WTC11 (cell line): ENCODE results near the gene ITLN2. TPM values are rescaled to one million over a fixed set of nuclear protein-coding genes. Genes with fewer than 3 reads are reported as not detected.

Source experiments
- ATAC-seq: fragments of 200-7000 bp; cut with Tn5 transposase; 2 replicates; pipeline ENCODE4 v1.10.0; 2021; ENCODE audit warnings: mild to moderate bottlenecking, moderate library complexity
- CTCF ChIA-PET: fragments of 300-600 bp; sonication (Branson Sonifier 250); formaldehyde crosslinking; loops from one replicate; lab custom pipeline; 2021; ENCODE audit warnings: antibody characterized with exemption; lab: Charles Lee
- POLR2A ChIA-PET: fragments of 350-600 bp; sonication (Branson Sonifier 250); formaldehyde crosslinking; loops from one replicate; lab custom pipeline; 2021; ENCODE audit warnings: antibody characterized with exemption; lab: Charles Lee
- DNase-seq: peaks from one replicate; pipeline ENCODE4 v3.0.0; 2021; ENCODE audit warnings: low spot score
- H3K27ac Mint-ChIP-seq: 2 replicates; pipeline ENCODE4 v1.8.0; 2021; ENCODE audit warnings: mixed read lengths
- H3K27me3 Mint-ChIP-seq: 2 replicates; pipeline ENCODE4 v1.8.0; 2021; ENCODE audit warnings: low read depth, mild to moderate bottlenecking, moderate library complexity, mixed read lengths
- H3K36me3 Mint-ChIP-seq: 2 replicates; pipeline ENCODE4 v1.8.0; 2021; ENCODE audit warnings: mixed read lengths
- H3K4me1 Mint-ChIP-seq: 2 replicates; pipeline ENCODE4 v1.8.0; 2022; ENCODE audit warnings: mixed read lengths
- H3K4me3 Mint-ChIP-seq: 2 replicates; pipeline ENCODE4 v1.8.0; 2021; ENCODE audit warnings: mild to moderate bottlenecking, moderate library complexity, mixed read lengths
- H3K9me3 Mint-ChIP-seq: 2 replicates; pipeline ENCODE4 v1.8.0; 2021; ENCODE audit warnings: mixed read lengths
- CREB1 ChIP-seq: sonication (generic); formaldehyde crosslinking; IDR thresholded peaks from 2 replicates; pipeline ENCODE4 v1.8.0; 2023; ENCODE audit warnings: mild to moderate bottlenecking, missing genetic modification reagents
- FOXJ3 ChIP-seq: sonication (generic); formaldehyde crosslinking; IDR thresholded peaks from 2 replicates; pipeline ENCODE4 v1.9.0; 2021; ENCODE audit warnings: missing genetic modification reagents, mild to moderate bottlenecking, borderline replicate concordance
- GABPB1 ChIP-seq: sonication (generic); formaldehyde crosslinking; IDR thresholded peaks from 2 replicates; pipeline ENCODE4 v1.8.1; 2023; ENCODE audit warnings: mild to moderate bottlenecking, missing genetic modification reagents
- JAZF1 ChIP-seq: fragments of 250-450 bp; sonication (Bioruptor Pico); IDR thresholded peaks from 2 replicates; pipeline ENCODE4 v1.9.0; 2021; ENCODE audit warnings: moderate library complexity, mild to moderate bottlenecking, inconsistent platforms
- MYBL2 ChIP-seq: sonication (generic); formaldehyde crosslinking; IDR thresholded peaks from 2 replicates; pipeline ENCODE4 v1.8.1; 2023; ENCODE audit warnings: mild to moderate bottlenecking, moderate library complexity, missing genetic modification reagents
- SMAD3 ChIP-seq: sonication (generic); formaldehyde crosslinking; IDR thresholded peaks from 2 replicates; pipeline ENCODE4 v1.8.0; 2022; ENCODE audit warnings: missing genetic modification reagents, mild to moderate bottlenecking, borderline replicate concordance
- SP1 ChIP-seq: sonication (generic); formaldehyde crosslinking; conservative IDR thresholded peaks from 2 replicates; pipeline ENCODE4 v1.8.1; 2022; ENCODE audit warnings: missing genetic modification reagents
- TEAD1 ChIP-seq: sonication (generic); formaldehyde crosslinking; IDR thresholded peaks from 2 replicates; pipeline ENCODE4 v1.8.0; 2022; ENCODE audit warnings: mild to moderate bottlenecking, missing genetic modification reagents
- ZBTB21 ChIP-seq: sonication (generic); formaldehyde crosslinking; IDR thresholded peaks from 2 replicates; pipeline ENCODE4 v1.8.1; 2023; ENCODE audit warnings: mild to moderate bottlenecking, missing genetic modification reagents, borderline replicate concordance
- ZNF317 ChIP-seq: sonication (generic); formaldehyde crosslinking; IDR thresholded peaks from 2 replicates; pipeline ENCODE4 v1.8.1; 2023; ENCODE audit warnings: low read depth, mild to moderate bottlenecking, moderate library complexity, missing genetic modification reagents, borderline replicate concordance
- ZNF396 ChIP-seq: fragments of 250-450 bp; sonication (Bioruptor Pico); IDR thresholded peaks from 2 replicates; pipeline ENCODE4 v1.8.0; 2021; ENCODE audit warnings: mild to moderate bottlenecking, moderate library complexity, borderline replicate concordance
- total RNA-seq: library from RNA; stranded (reverse); gene quantifications from 3 replicates; pipeline ENCODE4 v1.2.3, GENCODE V29; 2021
- TF ChIP-seq, protein P1 (sequence below): sonication (generic); formaldehyde crosslinking; IDR thresholded peaks from 2 replicates; pipeline ENCODE4 v1.8.1; 2022; ENCODE audit warnings: low read depth, mild to moderate bottlenecking, moderate library complexity, missing genetic modification reagents, borderline replicate concordance
- TF ChIP-seq, protein P2 (sequence below): sonication (generic); formaldehyde crosslinking; IDR thresholded peaks from 2 replicates; pipeline ENCODE4 v1.8.0; 2022; ENCODE audit warnings: mild to moderate bottlenecking, missing genetic modification reagents
- TF ChIP-seq, protein P3 (sequence below): fragments of 250-450 bp; sonication (Bioruptor Pico); IDR thresholded peaks from 2 replicates; pipeline ENCODE4 v1.9.0; 2021; ENCODE audit warnings: mild to moderate bottlenecking
- TF ChIP-seq, protein P4 (sequence below): sonication (generic); formaldehyde crosslinking; conservative IDR thresholded peaks from 2 replicates; pipeline ENCODE4 v1.8.1; 2022; ENCODE audit warnings: mild to moderate bottlenecking, missing genetic modification reagents
- TF ChIP-seq, protein P5 (sequence below): sonication (generic); formaldehyde crosslinking; IDR thresholded peaks from 2 replicates; pipeline ENCODE4 v1.8.1; 2023; ENCODE audit warnings: mild to moderate bottlenecking, missing genetic modification reagents
- TF ChIP-seq, protein P6 (sequence below): fragments of 250-450 bp; sonication (Bioruptor Pico); IDR thresholded peaks from 2 replicates; pipeline ENCODE4 v2.1.2; 2022; ENCODE audit warnings: mild to moderate bottlenecking, moderate library complexity
- TF ChIP-seq, protein P7 (sequence below): sonication (generic); formaldehyde crosslinking; IDR thresholded peaks from 2 replicates; pipeline ENCODE4 v1.8.0; 2022; ENCODE audit warnings: mild to moderate bottlenecking, missing genetic modification reagents

ITLN2 gene
- total RNA-seq, 1 experiment from 2014 or later: 5.9 TPM

DNA sequence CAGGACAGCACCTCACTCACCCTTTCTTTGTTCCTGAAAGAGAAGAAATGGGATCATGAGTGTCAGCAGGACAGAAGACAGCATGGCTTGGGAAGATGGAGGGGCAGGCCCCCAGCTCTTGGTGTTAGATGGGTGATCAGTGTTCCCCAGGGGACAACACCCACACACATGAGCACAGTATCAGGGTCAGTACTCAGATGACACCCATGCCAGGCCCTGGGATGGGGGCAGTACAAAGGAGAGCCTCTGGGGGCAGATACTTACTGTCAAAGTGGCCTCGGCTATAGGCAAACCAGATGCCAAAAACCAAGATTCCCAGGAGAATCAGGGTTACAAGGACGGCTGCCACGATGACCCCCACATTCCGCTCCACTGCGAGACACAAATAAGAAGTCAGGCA, 44.8 kb upstream of the ITLN2 start:
- Mint-ChIP-seq H3K36me3 (peaks cover 61% of the 10 kb centered on the region), H3K9me3 (no peaks in the 10 kb centered on the region)
- TF ChIP-seq, protein P1, sequence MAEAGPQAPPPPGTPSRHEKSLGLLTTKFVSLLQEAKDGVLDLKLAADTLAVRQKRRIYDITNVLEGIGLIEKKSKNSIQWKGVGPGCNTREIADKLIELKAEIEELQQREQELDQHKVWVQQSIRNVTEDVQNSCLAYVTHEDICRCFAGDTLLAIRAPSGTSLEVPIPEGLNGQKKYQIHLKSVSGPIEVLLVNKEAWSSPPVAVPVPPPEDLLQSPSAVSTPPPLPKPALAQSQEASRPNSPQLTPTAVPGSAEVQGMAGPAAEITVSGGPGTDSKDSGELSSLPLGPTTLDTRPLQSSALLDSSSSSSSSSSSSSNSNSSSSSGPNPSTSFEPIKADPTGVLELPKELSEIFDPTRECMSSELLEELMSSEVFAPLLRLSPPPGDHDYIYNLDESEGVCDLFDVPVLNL (CRISPR knock-in tag): no peak
- TF ChIP-seq, protein P2, sequence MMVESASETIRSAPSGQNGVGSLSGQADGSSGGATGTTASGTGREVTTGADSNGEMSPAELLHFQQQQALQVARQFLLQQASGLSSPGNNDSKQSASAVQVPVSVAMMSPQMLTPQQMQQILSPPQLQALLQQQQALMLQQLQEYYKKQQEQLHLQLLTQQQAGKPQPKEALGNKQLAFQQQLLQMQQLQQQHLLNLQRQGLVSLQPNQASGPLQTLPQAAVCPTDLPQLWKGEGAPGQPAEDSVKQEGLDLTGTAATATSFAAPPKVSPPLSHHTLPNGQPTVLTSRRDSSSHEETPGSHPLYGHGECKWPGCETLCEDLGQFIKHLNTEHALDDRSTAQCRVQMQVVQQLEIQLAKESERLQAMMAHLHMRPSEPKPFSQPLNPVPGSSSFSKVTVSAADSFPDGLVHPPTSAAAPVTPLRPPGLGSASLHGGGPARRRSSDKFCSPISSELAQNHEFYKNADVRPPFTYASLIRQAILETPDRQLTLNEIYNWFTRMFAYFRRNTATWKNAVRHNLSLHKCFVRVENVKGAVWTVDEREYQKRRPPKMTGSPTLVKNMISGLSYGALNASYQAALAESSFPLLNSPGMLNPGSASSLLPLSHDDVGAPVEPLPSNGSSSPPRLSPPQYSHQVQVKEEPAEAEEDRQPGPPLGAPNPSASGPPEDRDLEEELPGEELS (CRISPR knock-in tag): no peak
- TF ChIP-seq ZNF396 (CRISPR knock-in tag) (no peak), MYBL2 (CRISPR knock-in tag) (no peak), JAZF1 (CRISPR knock-in tag) (no peak), ZBTB21 (CRISPR knock-in tag) (no peak), CREB1 (CRISPR knock-in tag) (no peak), SP1 (CRISPR knock-in tag) (no peak)
- TF ChIP-seq, protein P3, sequence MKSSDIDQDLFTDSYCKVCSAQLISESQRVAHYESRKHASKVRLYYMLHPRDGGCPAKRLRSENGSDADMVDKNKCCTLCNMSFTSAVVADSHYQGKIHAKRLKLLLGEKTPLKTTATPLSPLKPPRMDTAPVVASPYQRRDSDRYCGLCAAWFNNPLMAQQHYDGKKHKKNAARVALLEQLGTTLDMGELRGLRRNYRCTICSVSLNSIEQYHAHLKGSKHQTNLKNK (CRISPR knock-in tag): no peak
- TF ChIP-seq, protein P4, sequence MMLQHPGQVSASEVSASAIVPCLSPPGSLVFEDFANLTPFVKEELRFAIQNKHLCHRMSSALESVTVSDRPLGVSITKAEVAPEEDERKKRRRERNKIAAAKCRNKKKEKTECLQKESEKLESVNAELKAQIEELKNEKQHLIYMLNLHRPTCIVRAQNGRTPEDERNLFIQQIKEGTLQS (CRISPR knock-in tag): no peak
- TF ChIP-seq, all 79 proteins: peak for 0
- ChIA-PET CTCF (interaction anchor here (2.6 kb wide), 1 partner anchor 22 kb away, joined by 40 read pairs; the partner anchor contains the start of gene F11R), POLR2A (no interaction called here)
- ATAC-seq (no peak), DNase-seq (no peak)
- Mint-ChIP-seq H3K4me3 (no peak overlapping the region), H3K27me3 (no peaks in the 10 kb centered on the region), H3K4me1 (peaks cover 5% of the 10 kb centered on the region), H3K27ac (no peak overlapping the region)

DNA sequence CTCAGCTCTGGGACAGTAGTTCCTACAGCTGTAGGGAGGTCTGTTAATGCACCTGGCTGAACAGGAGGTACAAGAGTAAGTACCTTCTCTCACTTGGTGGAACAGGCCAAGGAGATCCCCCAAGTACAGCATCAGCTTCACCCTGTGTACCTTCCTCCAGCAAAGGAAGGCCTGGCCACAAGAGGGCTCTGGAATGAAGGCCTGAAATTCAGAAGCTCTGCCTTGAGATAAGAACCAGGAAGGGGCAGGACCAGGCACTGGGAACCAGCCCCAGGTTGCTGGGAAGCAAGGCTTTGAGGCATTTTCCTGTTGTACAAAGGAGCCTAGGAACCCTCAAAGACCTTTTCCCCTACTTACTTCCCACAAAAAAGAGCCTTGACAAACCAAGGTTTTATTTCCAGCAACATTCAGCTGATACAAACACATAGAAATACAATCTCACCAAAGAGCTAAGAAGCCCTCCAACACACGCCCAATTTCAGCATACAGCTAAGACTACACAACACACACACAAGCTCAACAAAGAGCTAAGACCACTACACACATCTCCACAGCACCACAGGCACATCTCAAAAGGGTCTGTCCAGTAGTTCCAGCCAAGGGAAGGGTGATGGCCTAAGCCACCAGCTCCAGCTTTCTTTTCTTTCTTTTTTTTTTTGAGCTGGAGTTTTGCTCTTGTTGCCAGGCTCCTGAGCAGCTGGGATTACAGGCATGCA, 42.9 kb upstream of the ITLN2 start:
- H3K27me3 Mint-ChIP-seq: no peaks in the 10 kb centered on the region
- H3K4me3 Mint-ChIP-seq: no peak overlapping the region
- peaks cover 61% of the 10 kb centered on the region for H3K36me3 Mint-ChIP-seq
- H3K9me3 Mint-ChIP-seq: no peaks in the 10 kb centered on the region
- DNase-seq (peak; percentile 64), ATAC-seq (peak; percentile 93)
- H3K4me1 Mint-ChIP-seq: peaks cover 5% of the 10 kb centered on the region
- peak overlapping the region; percentile 63 for H3K27ac Mint-ChIP-seq
- TF ChIP-seq FOXJ3 (no peak), CREB1 (CRISPR knock-in tag) (no peak), GABPB1 (CRISPR knock-in tag) (no peak)
- POLR2A ChIA-PET: interaction anchor here (0.5 to 1.8 kb wide), 6 partner anchors 9 to 134 kb away, joined by 3 to 18 read pairs (median 4); partner anchors contain the start of gene F11R
- CTCF ChIA-PET: interaction anchor here (0.6 to 2.6 kb wide), 30 partner anchors 10 to 394 kb away, joined by 3 to 40 read pairs (median 6); partner anchors contain the start of genes ARHGAP30, F11R, ITLN2 and KLHDC9

DNA sequence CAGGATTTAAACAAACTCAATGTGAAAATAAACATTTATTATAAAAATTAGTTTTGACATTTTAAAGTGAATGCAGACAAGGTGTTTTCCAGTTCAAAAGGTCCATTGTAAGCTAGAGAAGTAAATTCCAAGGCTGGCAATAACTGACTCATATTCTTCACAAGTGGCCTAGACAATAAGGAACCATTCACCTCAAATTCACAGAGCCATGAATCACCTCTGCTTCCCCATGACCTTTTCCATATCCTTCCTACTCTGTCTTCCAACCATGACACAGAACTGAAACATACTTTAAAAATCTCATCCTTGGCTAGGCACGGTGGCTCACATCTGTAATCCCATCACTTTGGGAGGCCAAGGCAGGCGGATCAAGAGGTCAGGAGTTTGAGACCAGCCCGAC, 41.6 kb upstream of the ITLN2 start:
- peaks cover 6% of the 10 kb centered on the region for H3K4me1 Mint-ChIP-seq
- CTCF ChIA-PET: interaction anchor here (0.7 to 2.1 kb wide), 2 partner anchors 25 to 104 kb away, joined by 3 to 7 read pairs; partner anchors contain the start of gene F11R
- POLR2A ChIA-PET: no interaction called here
- H3K9me3 Mint-ChIP-seq: no peaks in the 10 kb centered on the region
- TF ChIP-seq TEAD1 (CRISPR knock-in tag) (no peak), SMAD3 (CRISPR knock-in tag) (no peak), ZNF317 (CRISPR knock-in tag) (no peak)
- TF ChIP-seq, protein P5, sequence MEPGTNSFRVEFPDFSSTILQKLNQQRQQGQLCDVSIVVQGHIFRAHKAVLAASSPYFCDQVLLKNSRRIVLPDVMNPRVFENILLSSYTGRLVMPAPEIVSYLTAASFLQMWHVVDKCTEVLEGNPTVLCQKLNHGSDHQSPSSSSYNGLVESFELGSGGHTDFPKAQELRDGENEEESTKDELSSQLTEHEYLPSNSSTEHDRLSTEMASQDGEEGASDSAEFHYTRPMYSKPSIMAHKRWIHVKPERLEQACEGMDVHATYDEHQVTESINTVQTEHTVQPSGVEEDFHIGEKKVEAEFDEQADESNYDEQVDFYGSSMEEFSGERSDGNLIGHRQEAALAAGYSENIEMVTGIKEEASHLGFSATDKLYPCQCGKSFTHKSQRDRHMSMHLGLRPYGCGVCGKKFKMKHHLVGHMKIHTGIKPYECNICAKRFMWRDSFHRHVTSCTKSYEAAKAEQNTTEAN (CRISPR knock-in tag): no peak
- TF ChIP-seq, protein P3 (CRISPR knock-in tag): no peak
- TF ChIP-seq, protein P6, sequence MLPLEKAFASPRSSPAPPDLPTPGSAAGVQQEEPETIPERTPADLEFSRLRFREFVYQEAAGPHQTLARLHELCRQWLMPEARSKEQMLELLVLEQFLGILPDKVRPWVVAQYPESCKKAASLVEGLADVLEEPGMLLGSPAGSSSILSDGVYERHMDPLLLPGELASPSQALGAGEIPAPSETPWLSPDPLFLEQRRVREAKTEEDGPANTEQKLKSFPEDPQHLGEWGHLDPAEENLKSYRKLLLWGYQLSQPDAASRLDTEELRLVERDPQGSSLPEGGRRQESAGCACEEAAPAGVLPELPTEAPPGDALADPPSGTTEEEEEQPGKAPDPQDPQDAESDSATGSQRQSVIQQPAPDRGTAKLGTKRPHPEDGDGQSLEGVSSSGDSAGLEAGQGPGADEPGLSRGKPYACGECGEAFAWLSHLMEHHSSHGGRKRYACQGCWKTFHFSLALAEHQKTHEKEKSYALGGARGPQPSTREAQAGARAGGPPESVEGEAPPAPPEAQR: no peak
- TF ChIP-seq, protein P7, sequence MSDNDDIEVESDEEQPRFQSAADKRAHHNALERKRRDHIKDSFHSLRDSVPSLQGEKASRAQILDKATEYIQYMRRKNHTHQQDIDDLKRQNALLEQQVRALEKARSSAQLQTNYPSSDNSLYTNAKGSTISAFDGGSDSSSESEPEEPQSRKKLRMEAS (CRISPR knock-in tag): no peak
- DNase-seq (no peak), ATAC-seq (no peak)
- H3K27me3 Mint-ChIP-seq: no peaks in the 10 kb centered on the region
- peaks cover 54% of the 10 kb centered on the region for H3K36me3 Mint-ChIP-seq
- H3K4me3 Mint-ChIP-seq: no peak overlapping the region
- H3K27ac Mint-ChIP-seq: peak overlapping the region; percentile 91
